Colonic mucosa (tissue), 4 donors: ENCODE data around the gene DGCR2. TPM values are rescaled to one million over a fixed set of nuclear protein-coding genes. Genes with fewer than 3 reads are reported as not detected.

Source experiments
- DNase-seq: peaks from one replicate; pipeline ENCODE4 v3.0.0-alpha.2; 2020
- H3K27ac ChIP-seq: fragments of 200-600 bp; one replicate; pipeline ENCODE4 v1.8.0; 2021
- H3K27me3 ChIP-seq: fragments of 200-600 bp; one replicate; pipeline ENCODE4 v1.8.0; 2021
- H3K36me3 ChIP-seq: fragments of 200-600 bp; one replicate; pipeline ENCODE4 v1.8.0; 2021
- H3K4me1 ChIP-seq: fragments of 200-600 bp; one replicate; pipeline ENCODE4 v1.8.0; 2021; ENCODE audit warnings: mild to moderate bottlenecking
- H3K4me3 ChIP-seq: fragments of 200-600 bp; one replicate; pipeline ENCODE4 v1.8.0; 2021
- H3K9ac ChIP-seq, 2 donors: one replicate each; pipeline ENCODE4 v1.7.0; 2013; ENCODE audit warnings: control low read depth in 2 of 2, low read depth in 2 of 2, low read length in 2 of 2
- H3K9me3 ChIP-seq: fragments of 200-600 bp; one replicate; pipeline ENCODE4 v1.8.0; 2021
- intact Hi-C: fragments of 100-400 bp; cut with DNase I; formaldehyde crosslinking; loops from one replicate; pipeline ENCODE4 v1.14.1; 2022
- total RNA-seq, 2 donors: library from RNA; stranded (reverse); fragmentation: NEBNext Ultra II Directional in 1 of 2; extraction: Animal tissue kit (Norgen Biotek cat#: 25700) in 1 of 2; gene quantifications; one replicate each; pipeline ENCODE4 v1.2.1, GENCODE V29; 2021
- TF ChIP-seq, protein P1 (sequence below): fragments of 200-600 bp; IDR thresholded peaks from one replicate; pipeline ENCODE4 v1.8.0; 2022; ENCODE audit warnings: antibody characterized with exemption, mild to moderate bottlenecking
- donor health status: healthy.
- donor health status: DM: no; HTN: no; CAD: no.
- donor health status: DM: no; HTN: no; CAD: no.

The DGCR2 gene
- total RNA-seq, 2 donors from 2014 or later: 71.6 to 82.5 TPM

DNA sequence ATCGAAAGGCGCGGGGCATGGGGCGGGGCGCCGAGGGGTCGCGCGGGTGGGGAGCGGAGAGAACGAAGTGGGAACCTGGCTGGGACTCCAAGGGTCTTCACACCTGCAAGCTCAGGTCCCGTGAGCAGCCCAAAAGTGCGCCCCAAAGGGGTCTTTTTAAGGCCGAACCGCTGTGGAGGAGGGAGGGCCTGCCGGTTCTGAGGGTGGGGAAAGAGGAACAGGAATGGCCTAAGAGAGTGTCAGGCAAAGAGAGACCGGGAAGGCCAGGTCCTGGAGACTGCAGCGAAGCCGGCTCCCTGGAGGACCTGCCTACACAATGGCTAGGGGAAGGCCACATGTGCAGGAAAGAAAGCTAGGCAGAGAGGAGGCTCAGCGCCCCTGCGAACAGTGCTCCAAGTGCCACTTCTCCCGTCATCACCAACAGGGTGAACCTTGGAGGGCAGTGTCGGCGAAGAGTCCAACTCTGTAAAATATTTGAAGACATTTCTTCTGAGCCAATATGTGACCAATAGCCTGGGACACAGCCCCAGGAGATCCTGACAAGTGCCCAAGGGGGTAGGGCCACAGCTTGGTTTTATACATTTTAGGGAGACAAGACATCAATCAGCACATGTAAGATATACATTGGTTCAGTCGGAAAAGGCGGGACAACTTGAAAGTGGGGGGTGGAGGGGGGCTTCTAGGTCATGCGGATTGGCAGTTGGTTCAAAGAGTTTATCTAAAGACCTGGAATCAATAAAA, 710 bp upstream of the DGCR2 start:
- H3K36me3 ChIP-seq: no peaks in the 10 kb centered on the region
- H3K4me3 ChIP-seq: peak overlapping the region; percentile 92
- H3K27me3 ChIP-seq: no peaks in the 10 kb centered on the region
- TF ChIP-seq, protein P1, sequence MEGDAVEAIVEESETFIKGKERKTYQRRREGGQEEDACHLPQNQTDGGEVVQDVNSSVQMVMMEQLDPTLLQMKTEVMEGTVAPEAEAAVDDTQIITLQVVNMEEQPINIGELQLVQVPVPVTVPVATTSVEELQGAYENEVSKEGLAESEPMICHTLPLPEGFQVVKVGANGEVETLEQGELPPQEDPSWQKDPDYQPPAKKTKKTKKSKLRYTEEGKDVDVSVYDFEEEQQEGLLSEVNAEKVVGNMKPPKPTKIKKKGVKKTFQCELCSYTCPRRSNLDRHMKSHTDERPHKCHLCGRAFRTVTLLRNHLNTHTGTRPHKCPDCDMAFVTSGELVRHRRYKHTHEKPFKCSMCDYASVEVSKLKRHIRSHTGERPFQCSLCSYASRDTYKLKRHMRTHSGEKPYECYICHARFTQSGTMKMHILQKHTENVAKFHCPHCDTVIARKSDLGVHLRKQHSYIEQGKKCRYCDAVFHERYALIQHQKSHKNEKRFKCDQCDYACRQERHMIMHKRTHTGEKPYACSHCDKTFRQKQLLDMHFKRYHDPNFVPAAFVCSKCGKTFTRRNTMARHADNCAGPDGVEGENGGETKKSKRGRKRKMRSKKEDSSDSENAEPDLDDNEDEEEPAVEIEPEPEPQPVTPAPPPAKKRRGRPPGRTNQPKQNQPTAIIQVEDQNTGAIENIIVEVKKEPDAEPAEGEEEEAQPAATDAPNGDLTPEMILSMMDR: no peak
- intact Hi-C loops: loop anchor here (2.0 kb wide), 1 partner anchor 20 kb away; no protein-coding TSS in a partner anchor
- peaks cover 14% of the 10 kb centered on the region for H3K4me1 ChIP-seq
- H3K9ac ChIP-seq: peak overlapping the region; percentile 45 to 62
- DNase-seq: no peak
- no peak overlapping the region for H3K27ac ChIP-seq
- no peaks in the 10 kb centered on the region for H3K9me3 ChIP-seq

DNA sequence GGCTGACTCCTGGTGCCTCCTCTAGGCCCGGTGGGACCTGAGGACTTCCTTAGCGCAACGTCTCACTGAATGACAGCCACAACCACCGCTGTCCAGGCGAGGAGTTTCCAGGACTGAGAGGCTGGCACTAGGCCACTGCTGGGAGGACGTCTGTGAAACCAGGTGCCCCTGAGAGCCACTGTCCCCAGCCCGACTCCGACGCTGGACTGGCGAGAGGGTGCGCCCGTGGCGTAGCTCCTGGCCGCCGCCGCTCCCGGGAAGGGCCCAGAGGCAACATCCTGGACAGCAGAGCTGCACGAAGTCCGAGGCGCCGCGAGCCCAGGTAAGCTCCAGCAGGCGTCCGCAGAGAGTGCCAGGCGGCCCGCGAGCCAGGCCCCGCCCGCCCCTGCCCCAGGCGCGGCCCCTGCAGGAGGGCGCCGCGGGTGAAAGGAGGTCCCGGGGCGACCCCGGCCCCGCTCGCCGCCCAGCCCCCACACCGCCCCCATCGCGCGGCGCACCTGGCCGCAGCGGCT, 525 bp downstream of the DGCR2 start:
- Histone ChIP-seq H3K9ac (peak overlapping the region; percentile 90 to 92), H3K36me3 (no peaks in the 10 kb centered on the region), H3K4me3 (peak overlapping the region; percentile 92), H3K27ac (peak overlapping the region; percentile 91), H3K9me3 (no peaks in the 10 kb centered on the region), H3K4me1 (peaks cover 24% of the 10 kb centered on the region), H3K27me3 (no peaks in the 10 kb centered on the region)
- intact Hi-C loops: loop anchor here (2.0 kb wide), 1 partner anchor 21 kb away; no protein-coding TSS in a partner anchor
- DNase-seq: peak; percentile 59
- TF ChIP-seq, protein P1: no peak

DNA sequence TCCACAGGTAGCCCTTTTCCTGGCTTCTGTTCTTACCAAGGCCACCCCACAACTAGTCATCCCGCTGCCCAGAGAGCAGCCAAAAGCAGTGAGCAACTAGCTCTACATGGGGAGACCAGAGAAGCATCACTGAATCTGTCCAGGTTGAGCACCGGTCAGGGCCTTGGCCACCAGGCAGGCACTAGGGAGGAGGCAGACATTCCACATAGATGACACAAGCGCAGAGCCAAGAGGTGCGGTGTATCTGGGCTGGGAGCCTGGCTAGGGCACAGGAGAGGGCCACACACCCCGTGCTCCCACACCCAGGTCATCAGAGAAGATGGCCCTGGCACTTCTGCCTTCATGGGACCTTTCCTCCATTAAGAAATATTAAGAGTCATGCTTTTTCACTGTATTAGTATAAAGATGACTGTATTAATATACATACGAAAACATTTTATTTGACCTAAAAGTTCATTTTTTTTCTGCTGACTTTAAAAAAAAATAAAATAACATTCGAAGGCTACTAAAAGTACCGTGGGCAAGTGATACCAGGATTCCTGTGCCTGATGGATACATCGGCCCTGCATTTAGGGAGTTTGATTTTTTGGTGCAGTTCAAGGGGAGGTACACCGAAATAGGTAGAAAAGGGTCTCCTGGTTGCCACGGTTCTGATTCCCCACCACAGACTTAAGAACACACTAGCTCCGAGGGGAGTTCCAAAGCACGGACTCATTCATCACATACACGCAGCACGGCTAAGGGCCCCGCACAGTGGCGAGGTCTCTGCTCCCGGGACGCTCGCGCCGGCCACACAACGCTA, 1.2 kb downstream of the DGCR2 start:
- TF ChIP-seq, protein P1: no peak
- Histone ChIP-seq H3K27ac (peak overlapping the region; percentile 91), H3K9me3 (no peaks in the 10 kb centered on the region), H3K4me1 (peaks cover 28% of the 10 kb centered on the region), H3K4me3 (peak overlapping the region; percentile 92), H3K36me3 (no peaks in the 10 kb centered on the region), H3K27me3 (no peaks in the 10 kb centered on the region), H3K9ac (peak overlapping the region; percentile 90 to 92)
- DNase-seq: peak; percentile 75
- intact Hi-C loops: no loop called here

DNA sequence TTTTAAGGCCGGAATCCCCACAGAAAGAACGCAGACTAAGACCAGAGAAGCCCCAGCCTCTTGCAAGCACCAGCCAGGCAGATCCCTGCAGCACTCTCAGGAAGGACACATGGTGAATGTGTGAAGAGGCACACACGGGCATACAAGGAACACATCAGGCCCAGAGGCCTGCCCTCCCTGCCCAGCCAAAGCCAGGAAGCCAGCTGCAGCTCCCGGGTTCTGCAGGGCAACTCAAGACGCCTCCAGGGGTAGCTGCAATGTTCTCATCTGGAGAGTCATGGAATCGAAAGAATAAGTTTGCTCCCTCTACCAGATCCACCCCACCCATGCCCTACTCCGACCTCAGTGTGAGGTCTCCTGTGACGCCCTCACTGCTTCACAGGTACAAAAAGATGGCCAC, 2.3 kb downstream of the DGCR2 start:
- TF ChIP-seq, protein P1: no peak
- H3K36me3 ChIP-seq: no peaks in the 10 kb centered on the region
- no peak for DNase-seq
- no peak overlapping the region for H3K27ac ChIP-seq
- no peak overlapping the region for H3K9ac ChIP-seq
- peaks cover 28% of the 10 kb centered on the region for H3K4me1 ChIP-seq
- no peaks in the 10 kb centered on the region for H3K27me3 ChIP-seq
- no peaks in the 10 kb centered on the region for H3K9me3 ChIP-seq
- intact Hi-C loops: no loop called here
- H3K4me3 ChIP-seq: no peak overlapping the region

DNA sequence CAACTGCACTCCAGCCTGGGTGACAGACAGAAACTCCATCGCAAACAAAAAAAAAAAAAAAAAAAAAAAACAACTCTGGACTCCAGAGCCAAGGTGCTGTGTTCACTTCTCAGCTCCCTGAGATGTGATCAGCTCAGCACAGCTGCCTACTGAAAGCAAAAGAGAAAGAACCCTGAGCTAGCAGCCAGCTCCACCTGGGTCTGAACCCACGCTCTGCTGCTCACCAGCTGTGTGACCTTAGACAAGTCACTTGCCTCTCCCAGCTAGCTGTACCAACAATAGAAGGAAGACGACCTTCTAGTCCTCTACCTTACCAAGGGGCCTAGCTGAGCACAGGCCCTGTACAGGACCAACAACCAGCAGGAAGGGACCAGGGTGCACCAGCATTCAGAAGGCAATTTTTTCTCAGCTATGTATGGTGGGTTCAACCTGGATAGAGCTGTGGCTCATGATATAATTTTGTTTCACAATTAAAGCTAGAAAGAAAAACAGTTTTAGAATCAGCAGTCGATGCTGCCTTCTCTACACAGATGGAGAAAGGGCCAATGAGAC, 3.8 kb downstream of the DGCR2 start:
- Histone ChIP-seq H3K9ac (no peak overlapping the region), H3K4me1 (peaks cover 28% of the 10 kb centered on the region), H3K27ac (no peak overlapping the region), H3K27me3 (no peaks in the 10 kb centered on the region), H3K4me3 (no peak overlapping the region), H3K36me3 (no peaks in the 10 kb centered on the region), H3K9me3 (no peaks in the 10 kb centered on the region)
- TF ChIP-seq, protein P1: no peak
- intact Hi-C loops: no loop called here
- no peak for DNase-seq
